Measurements from ENCODE around the gene ILRUN.
"Not testable (repeated sequence)": the region's sequence is repeated elsewhere in the genome, so short reads cannot be mapped to it uniquely, and the experiment has no call there.

The ILRUN gene

GRCh38 chr6:34680802-34681515 is 15.6 kb downstream of the ILRUN start:
- H3K4me3 ChIP-seq = no peak overlapping the region
- H3K27ac ChIP-seq = no peak overlapping the region
- TF ChIP-seq CTCF (IDR thresholded peaks at IDR 0.05) = no peak
- DNase-seq (ENCODE audit: low spot score) = no peak

GRCh38 chr6:34680313-34680712 is 16.3 kb downstream of the ILRUN start:
- not testable (repeated sequence) for H3K4me3 ChIP-seq; H3K27ac ChIP-seq; DNase-seq (ENCODE audit: low spot score)

- Histone ChIP-seq H3K27ac (no peak overlapping the region), H3K4me3 (no peak overlapping the region)
- TF ChIP-seq CTCF (IDR thresholded peaks at IDR 0.05) = no peak
- DNase-seq (ENCODE audit: low spot score) = no peak
These were observed 16.9 kb downstream of the ILRUN start for GRCh38 chr6:34679552-34680253.

DNA sequence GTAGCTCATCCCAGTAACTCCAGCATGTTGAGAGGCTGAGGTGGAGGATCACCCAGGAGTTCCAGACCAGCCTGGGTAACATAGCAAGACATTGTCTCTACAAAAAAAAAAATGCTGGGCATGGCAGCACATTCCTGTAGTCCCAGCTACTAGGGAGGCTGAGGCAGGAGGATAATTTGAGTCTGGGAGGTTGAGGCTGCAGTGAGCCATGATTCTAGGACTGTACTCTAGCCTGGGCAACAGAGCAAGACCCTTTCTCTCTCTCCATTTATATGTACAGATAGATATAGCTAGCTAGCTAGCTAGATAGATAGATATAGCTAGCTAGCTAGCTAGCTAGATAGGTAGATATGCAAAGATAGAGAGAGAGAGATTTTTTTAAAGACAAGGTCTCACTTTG is 20.4 kb downstream of the ILRUN start:
- TF ChIP-seq CTCF (IDR thresholded peaks at IDR 0.05) = no peak

GRCh38 chr6:34674930-34675329 is 21.6 kb downstream of the ILRUN start:
- H3K4me3 ChIP-seq; H3K27ac ChIP-seq; DNase-seq (ENCODE audit: low spot score): not testable (repeated sequence)

More for the DNA sequence above, 20.4 kb downstream of the ILRUN start:
- DNase-seq (ENCODE audit: low spot score) = no peak
- Histone ChIP-seq H3K4me3 (no peak overlapping the region), H3K27ac (no peak overlapping the region)

DNA sequence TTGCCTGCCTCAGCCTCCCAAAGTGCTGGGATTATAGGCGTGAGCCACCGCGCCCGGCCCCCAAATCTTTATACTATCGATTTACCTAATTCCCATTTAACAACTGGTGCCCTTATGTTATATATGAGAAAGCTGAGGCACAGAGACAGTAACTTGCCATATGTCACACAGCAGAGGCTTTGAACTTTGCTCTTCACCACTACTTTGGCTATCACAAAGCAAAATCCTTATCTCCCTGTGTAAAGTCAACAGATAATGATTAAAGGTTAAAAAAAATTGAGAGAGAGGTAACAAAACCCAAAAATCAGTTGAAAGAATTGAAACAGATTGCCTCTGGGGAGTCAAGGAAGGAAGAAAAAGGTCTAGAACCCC is 22.3 kb downstream of the ILRUN start:
- TF ChIP-seq CTCF (IDR thresholded peaks at IDR 0.05) = no peak
- DNase-seq (ENCODE audit: low spot score) = no peak
- no peak overlapping the region for H3K4me3 ChIP-seq
- no peak overlapping the region for H3K27ac ChIP-seq

DNA sequence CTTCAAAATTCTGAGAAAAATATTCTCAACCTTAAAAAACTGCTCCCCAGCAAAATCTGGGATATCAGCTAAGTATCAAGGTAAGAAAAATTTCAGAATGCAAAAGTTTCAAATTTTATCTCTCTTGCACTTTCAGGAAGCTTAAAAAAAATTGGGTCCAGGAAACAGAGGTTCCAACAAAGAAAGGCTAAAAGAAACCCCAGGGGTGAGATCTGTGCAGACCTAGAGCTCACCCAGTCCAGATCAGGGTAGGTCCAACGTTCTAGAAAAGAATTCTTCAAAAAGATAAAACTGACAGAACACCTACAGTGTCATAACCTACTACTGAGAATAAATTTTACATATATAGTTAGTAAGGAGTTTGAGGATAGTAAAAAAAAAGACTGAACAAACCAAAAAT is 23.5 kb downstream of the ILRUN start:
- Histone ChIP-seq H3K4me3 (no peak overlapping the region), H3K27ac (no peak overlapping the region)
- no peak for TF ChIP-seq CTCF (IDR thresholded peaks at IDR 0.05)
- no peak for DNase-seq (ENCODE audit: low spot score)

GRCh38 chr6:34672657-34673043 is 23.9 kb downstream of the ILRUN start:
- no peak for TF ChIP-seq CTCF (IDR thresholded peaks at IDR 0.05)
- Histone ChIP-seq H3K4me3 (no peak overlapping the region), H3K27ac (no peak overlapping the region)
- no peak for DNase-seq (ENCODE audit: low spot score)
